IMR-90 (cell line): Measurements from ENCODE around the gene CCDC107. TPM values are rescaled to one million over a fixed set of nuclear protein-coding genes. Genes with fewer than 3 reads are reported as not detected.

ENCODE experiments used
- ATAC-seq: fragments of 200-7000 bp; cut with Tn5 transposase; 2 replicates; pipeline ENCODE4 v1.9.1; 2020; ENCODE audit warnings: low read depth, mild to moderate bottlenecking, moderate library complexity
- BruUV-seq: library from RNA; stranded (reverse); fragments of 400-500 nt; replicated peaks from 2 replicates; lab custom pipeline; 2021; lab: Mats Ljungman, UMichigan
- CTCF ChIA-PET: fragments of 300-600 bp; formaldehyde crosslinking; extraction: SDS; loops from one replicate; lab custom pipeline; 2021; ENCODE audit warnings: antibody characterized with exemption; lab: Yijun Ruan, JAX
- POLR2A ChIA-PET: fragments of 300-600 bp; sonication (Branson Sonifier 250); formaldehyde crosslinking; loops from one replicate; lab custom pipeline; 2022; ENCODE audit warnings: antibody characterized with exemption; ENCODE audit not compliant: unreplicated experiment; lab: Charles Lee
- DNase-seq: peaks from one replicate; pipeline ENCODE4 v3.0.0; 2013
- H2AFZ ChIP-seq: replicated peaks from 2 replicates; pipeline ENCODE3; 2013; ENCODE audit warnings: low read length, mild to moderate bottlenecking; ENCODE audit not compliant: poor library complexity
- H2AK5ac ChIP-seq: 2 replicates; pipeline ENCODE4 v1.6.1; 2013; ENCODE audit warnings: low read depth, low read length, inconsistent platforms
- H2AK9ac ChIP-seq: replicated peaks from 2 replicates; pipeline ENCODE3; 2013; ENCODE audit warnings: mild to moderate bottlenecking, low read depth, low read length, moderate library complexity; ENCODE audit not compliant: poor library complexity
- H2BK120ac ChIP-seq: 2 replicates; pipeline ENCODE4 v1.6.1; 2013; ENCODE audit warnings: low read depth, low read length, inconsistent platforms
- H2BK15ac ChIP-seq: 3 replicates; pipeline ENCODE4 v1.6.1; 2013; ENCODE audit warnings: low read depth, low read length, inconsistent platforms
- H2BK20ac ChIP-seq: 2 replicates; pipeline ENCODE4 v1.6.1; 2013; ENCODE audit warnings: low read depth, mild to moderate bottlenecking, inconsistent platforms, low read length, moderate library complexity
- H2BK5ac ChIP-seq: 2 replicates; pipeline ENCODE4 v1.6.1; 2013; ENCODE audit warnings: mild to moderate bottlenecking, low read depth, low read length, inconsistent platforms; ENCODE audit not compliant: poor library complexity, severe bottlenecking
- H3K14ac ChIP-seq: replicated peaks from 2 replicates; pipeline ENCODE4 v1.6.1; 2013; ENCODE audit warnings: low read depth, low read length, inconsistent platforms
- H3K18ac ChIP-seq: 2 replicates; pipeline ENCODE4 v1.6.1; 2013; ENCODE audit warnings: low read depth, low read length, control low read depth
- H3K23ac ChIP-seq: 2 replicates; pipeline ENCODE4 v1.6.1; 2013; ENCODE audit warnings: low read depth, low read length, inconsistent platforms
- H3K27ac ChIP-seq: 2 replicates; pipeline ENCODE4 v1.5.1; 2013; ENCODE audit warnings: mild to moderate bottlenecking, control low read depth, low read length; ENCODE audit not compliant: insufficient read depth
- H3K27me3 ChIP-seq: 2 replicates; pipeline ENCODE4 v1.6.1; 2013; ENCODE audit warnings: low read length; ENCODE audit not compliant: control insufficient read depth, insufficient read depth
- H3K36me3 ChIP-seq: 2 replicates; pipeline ENCODE4 v1.6.1; 2013; ENCODE audit warnings: low read length, mixed read lengths; ENCODE audit not compliant: control insufficient read depth, insufficient read depth
- H3K4ac ChIP-seq: 2 replicates; pipeline ENCODE4 v1.6.1; 2013; ENCODE audit warnings: low read depth, low read length, inconsistent platforms
- H3K4me1 ChIP-seq: 2 replicates; pipeline ENCODE4 v1.6.1; 2013; ENCODE audit warnings: low read length, mixed read lengths; ENCODE audit not compliant: control insufficient read depth, insufficient read depth
- H3K4me2 ChIP-seq: 2 replicates; pipeline ENCODE4 v1.6.1; 2013; ENCODE audit warnings: low read depth, mild to moderate bottlenecking, control low read depth, low read length, moderate library complexity
- H3K4me3 ChIP-seq: 2 replicates; pipeline ENCODE4 v1.5.1; 2013; ENCODE audit warnings: low read depth, mild to moderate bottlenecking, control low read depth, low read length, moderate library complexity; ENCODE audit not compliant: insufficient read depth
- H3K56ac ChIP-seq: 2 replicates; pipeline ENCODE4 v1.6.1; 2013; ENCODE audit warnings: low read length, inconsistent platforms; ENCODE audit not compliant: insufficient read depth; ENCODE audit errors: extremely low read depth
- H3K79me1 ChIP-seq, 2 experiments: 2 replicates each; pipeline ENCODE4 v1.6.1; 2013; ENCODE audit warnings: low read length in 2 of 2, inconsistent platforms in 1 of 2, low read depth in 1 of 2
- H3K9ac ChIP-seq: 2 replicates; pipeline ENCODE4 v1.6.1; 2013; ENCODE audit warnings: low read depth, low read length, control low read depth
- H3K9me1 ChIP-seq: 2 replicates; pipeline ENCODE4 v1.6.1; 2013; ENCODE audit warnings: low read length, inconsistent platforms; ENCODE audit not compliant: insufficient read depth
- H3K9me3 ChIP-seq: 2 replicates; pipeline ENCODE4 v1.6.1; 2013; ENCODE audit warnings: low read length; ENCODE audit not compliant: control insufficient read depth, insufficient read depth
- H4K20me1 ChIP-seq: 2 replicates; pipeline ENCODE4 v1.6.1; 2013; ENCODE audit warnings: low read length, inconsistent platforms; ENCODE audit not compliant: insufficient read depth
- H4K5ac ChIP-seq: 2 replicates; pipeline ENCODE4 v1.6.1; 2013; ENCODE audit warnings: mild to moderate bottlenecking, low read depth, low read length, control low read depth
- H4K8ac ChIP-seq, 2 experiments: 2 replicates each; pipeline ENCODE4 v1.6.1; 2013; ENCODE audit warnings: low read depth in 2 of 2, low read length in 2 of 2, control low read depth in 1 of 2, inconsistent platforms in 1 of 2
- H4K91ac ChIP-seq: 2 replicates; pipeline ENCODE4 v1.6.1; 2013; ENCODE audit warnings: low read depth, low read length, inconsistent platforms; ENCODE audit not compliant: insufficient read depth
- CEBPB ChIP-seq: IDR thresholded peaks from 2 replicates; pipeline ENCODE4 v1.6.1; 2012; ENCODE audit warnings: low read depth, low read length, improper control_type of control experiment
- SMC3 ChIP-seq: fragments of 150-350 bp; IDR thresholded peaks from 2 replicates; pipeline ENCODE4 v1.6.1; 2016; ENCODE audit warnings: low read depth, mild to moderate bottlenecking, antibody characterized with exemption, low read length, moderate library complexity
- WGBS, 2 experiments: methylation state at CpG; one replicate each; pipeline versions ENCODE4 v1.1.5 to v1.1.7; 2013; ENCODE audit warnings: missing lambda C conversion rate in 2 of 2; ENCODE audit not compliant: insufficient read length in 1 of 2; ENCODE audit errors: extremely low coverage in 2 of 2; 5-methylcytosine and 5-hydroxymethylcytosine counted together
- dilution Hi-C: fragments of 300-500 bp; cut with HindIII; formaldehyde crosslinking; loops from one replicate; pipeline ENCODE4 v1.14.3; 2018; ENCODE audit warnings: low sequenced_read_pairs; ENCODE audit not compliant: unreplicated experiment
- in situ Hi-C: fragments of 300-500 bp; cut with MboI; formaldehyde crosslinking; loops from 3 replicates; pipeline ENCODE4 v1.14.3; 2019; ENCODE audit warnings: low sequenced_read_pairs, inconsistent platforms, mixed read lengths
- intact Hi-C: fragments of 100-400 bp; cut with micrococcal nuclease; formaldehyde crosslinking; loops from 2 replicates; pipeline ENCODE4 v1.10.0; 2022
- polyA plus RNA-seq, 3 experiments: library from polyadenylated mRNA; depleted of rRNA; stranded (reverse); fragments of >200 nt; gene quantifications; 2 replicates each; pipeline ENCODE4 v1.2.3, GENCODE V29; 2012; ENCODE audit warnings: low replicate concordance in 1 of 3
- total RNA-seq: library from RNA; depleted of rRNA; stranded (reverse); fragments of >200 nt; gene quantifications from 2 replicates; pipeline ENCODE4 v1.2.3, GENCODE V29; 2012

CCDC107 gene
- total and polyA plus RNA-seq, 2 of the 4 experiments (the other 2 are of a cell fraction) = 6.8 to 21.1 TPM

GRCh38 chr9:35687306-35687705, 29.2 kb downstream of the CCDC107 start:
- no peak overlapping the region for H2BK15ac ChIP-seq
- no peak overlapping the region for H4K5ac ChIP-seq
- ATAC-seq = no peak
- H2BK20ac ChIP-seq = no peak overlapping the region
- H3K27ac ChIP-seq = peak overlapping the region; percentile 90
- H2BK120ac ChIP-seq = no peak overlapping the region
- H3K4me1 ChIP-seq = peaks cover 45% of the 10 kb centered on the region
- H3K4me3 ChIP-seq = peak overlapping the region; percentile 83
- ChIA-PET CTCF (no interaction called here), POLR2A (interaction anchor here (0.5 to 3.8 kb wide), 5 partner anchors 9 to 198 kb away, joined by 5 to 14 read pairs (median 10); partner anchors contain the start of genes CCDC107, RMRP and RUSC2)
- H2AFZ ChIP-seq = no peak overlapping the region
- intact Hi-C loops = loop anchor here (10.0 kb wide), 1 partner anchor 83 kb away; the partner anchor contains the start of gene TESK1
- peaks cover 13 to 84% of the 10 kb centered on the region in 2 experiments for H3K79me1 ChIP-seq
- dilution Hi-C loops = no loop called here
- H3K56ac ChIP-seq = peak overlapping the region; percentile 61; the same call in 1 of the 2 replicates
- peak overlapping the region; percentile 92 for H3K23ac ChIP-seq
- peaks cover 33% of the 10 kb centered on the region for H3K9me1 ChIP-seq
- H2AK9ac ChIP-seq = peak overlapping the region; percentile 67
- TF ChIP-seq SMC3 (no peak), CEBPB (no peak)
- H3K18ac ChIP-seq = no peak overlapping the region
- no peaks in the 10 kb centered on the region for H3K27me3 ChIP-seq
- no peak overlapping the region for H4K8ac ChIP-seq
- peak overlapping the region; percentile 97 for H3K4me2 ChIP-seq
- peak overlapping the region; percentile 98 for H3K9ac ChIP-seq
- peak overlapping the region; percentile 13; the same call in 1 of the 2 replicates for H3K4ac ChIP-seq
- H4K91ac ChIP-seq = no peak overlapping the region
- H3K14ac ChIP-seq = peak overlapping the region; percentile 100
- H3K36me3 ChIP-seq = peaks cover 57% of the 10 kb centered on the region
- H3K9me3 ChIP-seq = no peaks in the 10 kb centered on the region
- no TSS peak for BruUV-seq
- H4K20me1 ChIP-seq = peaks cover 74% of the 10 kb centered on the region
- in situ Hi-C loops = no loop called here
- peak overlapping the region; percentile 13; the same call in 1 of the 2 replicates for H2AK5ac ChIP-seq
- no peak for DNase-seq
- H2BK5ac ChIP-seq = peak overlapping the region; percentile 98
- no CpG with 5 or more reads among the region's 2 CpGs for WGBS, 2 experiments
